ENCODE measurements around the gene UBL7. TPM values are rescaled to one million over a fixed set of nuclear protein-coding genes. Genes with fewer than 3 reads are reported as not detected.

UBL7 gene
- total RNA-seq, 4 donors from 2014 or later: 4.0 to 157 (median 42.3) TPM

GRCh38 chr15:74413350-74414080 is 47.4 kb downstream of the UBL7 start:
- WGBS, 2 donors (ENCODE audit: low coverage in 1 of 2): 80% methylated on average over 9 of the region's 9 CpGs; no CpG with 5 or more reads in 1 of the 2 donors
- no peak for TF ChIP-seq EP300 (IDR thresholded peaks at IDR 0.05; ENCODE audit: low read depth)
- TF ChIP-seq CTCF (IDR thresholded peaks at IDR 0.05): no peak
- TF ChIP-seq POLR2AphosphoS5 (IDR thresholded peaks at IDR 0.05): no peak
- no peak for TF ChIP-seq POLR2A (IDR thresholded peaks at IDR 0.05)
- no peaks in the 10 kb centered on the region for H3K4me1 ChIP-seq
- no peak for DNase-seq
- intact Hi-C loops (cut with DNase I; ENCODE audit: low total_unique reads): no loop called here
- no peaks in the 10 kb centered on the region for H3K36me3 ChIP-seq
- no peak overlapping the region for H3K27ac ChIP-seq
- H3K9me3 ChIP-seq: no peaks in the 10 kb centered on the region
- no peak overlapping the region for H3K4me3 ChIP-seq
- in situ Hi-C loops (cut with MboI; ENCODE audit: low pct_ligation_motif_present in 1 of 4, low pct_unique_long_range_greater_than_20kb in 1 of 4, low sequenced_read_pairs in 3 of 4): no loop called here
- H3K27me3 ChIP-seq: no peaks in the 10 kb centered on the region

- intact Hi-C loops (cut with DNase I; ENCODE audit: low total_unique reads): no loop called here
- H3K4me1 ChIP-seq: no peaks in the 10 kb centered on the region
- in situ Hi-C loops (cut with MboI; ENCODE audit: low pct_ligation_motif_present in 1 of 4, low pct_unique_long_range_greater_than_20kb in 1 of 4, low sequenced_read_pairs in 3 of 4): no loop called here
- WGBS, 2 donors (ENCODE audit: low coverage in 1 of 2): 67% methylated on average over 1 to 6 of the region's 6 CpGs
- no peaks in the 10 kb centered on the region for H3K27me3 ChIP-seq
- no peaks in the 10 kb centered on the region for H3K36me3 ChIP-seq
- no peaks in the 10 kb centered on the region for H3K9me3 ChIP-seq
- DNase-seq: no peak
- TF ChIP-seq CTCF (IDR thresholded peaks at IDR 0.05): no peak
- no peak for TF ChIP-seq POLR2AphosphoS5 (IDR thresholded peaks at IDR 0.05)
- no peak for TF ChIP-seq POLR2A (IDR thresholded peaks at IDR 0.05)
- no peak for TF ChIP-seq EP300 (IDR thresholded peaks at IDR 0.05; ENCODE audit: low read depth)
- no peak overlapping the region for H3K27ac ChIP-seq
- H3K4me3 ChIP-seq: no peak overlapping the region
These were observed 48.8 kb downstream of the UBL7 start for GRCh38 chr15:74412159-74412558.

GRCh38 chr15:74411686-74412085 is 49.3 kb downstream of the UBL7 start:
- H3K4me1 ChIP-seq: no peaks in the 10 kb centered on the region
- no peak overlapping the region for H3K4me3 ChIP-seq
- H3K9me3 ChIP-seq: no peaks in the 10 kb centered on the region
- no peak overlapping the region for H3K27ac ChIP-seq
- H3K36me3 ChIP-seq: no peaks in the 10 kb centered on the region
- intact Hi-C loops (cut with DNase I; ENCODE audit: low total_unique reads) (no loop called here), in situ Hi-C loops (cut with MboI; ENCODE audit: low pct_ligation_motif_present in 1 of 4, low pct_unique_long_range_greater_than_20kb in 1 of 4, low sequenced_read_pairs in 3 of 4) (no loop called here)
- WGBS, 2 donors (ENCODE audit: low coverage in 1 of 2): 93% methylated on average over 11 of the region's 12 CpGs; no CpG with 5 or more reads in 1 of the 2 donors
- TF ChIP-seq EP300 (IDR thresholded peaks at IDR 0.05; ENCODE audit: low read depth) (no peak), CTCF (IDR thresholded peaks at IDR 0.05) (no peak), POLR2AphosphoS5 (IDR thresholded peaks at IDR 0.05) (no peak), POLR2A (IDR thresholded peaks at IDR 0.05) (no peak)
- H3K27me3 ChIP-seq: no peaks in the 10 kb centered on the region
- DNase-seq: no peak

GRCh38 chr15:74410502-74410901 is 50.5 kb downstream of the UBL7 start:
- intact Hi-C loops (cut with DNase I; ENCODE audit: low total_unique reads) (no loop called here), in situ Hi-C loops (cut with MboI; ENCODE audit: low pct_ligation_motif_present in 1 of 4, low pct_unique_long_range_greater_than_20kb in 1 of 4, low sequenced_read_pairs in 3 of 4) (no loop called here)
- Histone ChIP-seq H3K27ac (no peak overlapping the region), H3K4me1 (no peaks in the 10 kb centered on the region), H3K4me3 (no peak overlapping the region), H3K27me3 (no peaks in the 10 kb centered on the region), H3K36me3 (no peaks in the 10 kb centered on the region), H3K9me3 (no peaks in the 10 kb centered on the region)
- no peak for TF ChIP-seq POLR2A (IDR thresholded peaks at IDR 0.05)
- no peak for TF ChIP-seq POLR2AphosphoS5 (IDR thresholded peaks at IDR 0.05)
- no peak for TF ChIP-seq CTCF (IDR thresholded peaks at IDR 0.05)
- TF ChIP-seq EP300 (IDR thresholded peaks at IDR 0.05; ENCODE audit: low read depth): no peak
- no peak for DNase-seq
- 95% methylated on average over 18 of the region's 18 CpGs; no CpG with 5 or more reads in 1 of the 2 donors for WGBS, 2 donors (ENCODE audit: low coverage in 1 of 2)
